ENCODE results near the gene PARD3.
"Not testable (repeated sequence)": the region's sequence is repeated elsewhere in the genome, so short reads cannot be mapped to it uniquely, and the experiment has no call there.

PARD3 gene

GRCh38 chr10:34080485-34081346 lies 734.4 kb downstream of the PARD3 start:
- DNase-seq, result no peak

- no peak for DNase-seq
These were observed 735.2 kb downstream of the PARD3 start for GRCh38 chr10:34079702-34080484.

GRCh38 chr10:34078745-34079470 lies 736.2 kb downstream of the PARD3 start:
- no peak for DNase-seq

- no peak for DNase-seq
These were observed 736.9 kb downstream of the PARD3 start for GRCh38 chr10:34078017-34078744.

DNA sequence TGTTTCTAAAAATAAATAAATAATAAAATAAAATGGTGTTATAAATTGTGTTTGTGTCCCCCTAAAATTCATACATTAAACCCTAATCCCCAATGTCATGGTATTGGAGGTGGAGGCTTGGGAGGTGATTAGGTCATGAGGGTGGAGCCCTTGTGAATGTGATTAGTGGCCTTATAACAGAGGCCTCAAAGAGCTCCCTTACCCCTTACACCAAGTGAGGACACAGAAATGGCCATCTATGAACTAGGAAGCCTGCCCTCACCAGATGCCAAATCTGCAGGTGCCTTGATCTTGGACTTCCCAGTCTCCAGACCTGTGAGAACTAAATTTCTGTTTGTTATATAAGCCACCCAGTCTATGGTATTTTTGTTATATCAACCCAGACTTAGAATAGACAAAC lies 738.7 kb downstream of the PARD3 start:
- DNase-seq, result no peak

GRCh38 chr10:34075254-34075926 lies 739.7 kb downstream of the PARD3 start:
- no peak for DNase-seq

- no peak for DNase-seq
These were observed 741.0 kb downstream of the PARD3 start for GRCh38 chr10:34074051-34074450.

- not testable (repeated sequence) for DNase-seq
These were observed 747.4 kb downstream of the PARD3 start for GRCh38 chr10:34067741-34068140.

- DNase-seq, result no peak
These were observed 751.5 kb downstream of the PARD3 start for GRCh38 chr10:34063592-34063991.

GRCh38 chr10:34061841-34062240 lies 753.3 kb downstream of the PARD3 start:
- DNase-seq, result no peak
